GM18502 (cell line): ENCODE measurements around the gene PTPRE.

Experiments used
- ATAC-seq: cut with Tn5 transposase; IDR thresholded peaks from one replicate; pipeline ENCODE4 v1.9.1; 2021; ENCODE audit warnings: mild to moderate bottlenecking; ENCODE audit not compliant: unreplicated experiment, poor library complexity

Gene PTPRE

DNA sequence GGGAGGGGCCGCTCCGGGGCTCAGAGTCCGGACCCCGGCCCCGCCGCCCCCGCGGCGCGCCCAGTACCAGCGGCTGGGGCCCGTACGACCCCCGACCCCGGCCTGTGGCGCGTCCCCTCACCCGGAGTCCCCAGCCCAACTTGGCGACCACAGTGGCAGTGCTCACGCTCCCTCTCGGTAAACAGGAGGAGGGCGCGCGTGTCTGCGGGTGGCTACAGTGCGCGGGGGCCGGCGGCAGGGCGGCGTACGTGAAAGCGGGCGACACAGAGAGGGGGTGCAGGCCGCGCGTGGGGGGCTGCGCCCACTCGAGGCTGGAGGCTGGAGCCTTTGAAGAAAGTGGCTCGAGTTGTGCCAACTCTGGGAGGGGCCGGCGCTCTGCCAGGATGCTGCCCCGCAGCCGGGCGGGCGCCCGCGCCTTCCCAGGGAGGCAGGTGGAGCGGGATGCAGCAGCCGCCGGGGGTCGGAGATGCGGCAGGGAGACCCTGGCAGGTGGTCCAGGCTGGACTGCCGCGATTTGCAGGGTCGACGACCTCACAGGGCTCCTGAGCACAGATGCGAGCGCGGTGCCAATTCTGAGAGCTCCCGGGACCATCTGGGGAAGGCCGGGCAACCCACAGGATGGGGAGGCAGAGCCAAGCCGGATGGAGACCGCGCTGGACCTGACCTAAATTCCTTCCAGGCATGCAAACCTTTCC is 655 bp downstream of the PTPRE start:
- ATAC-seq: peak; percentile 10

DNA sequence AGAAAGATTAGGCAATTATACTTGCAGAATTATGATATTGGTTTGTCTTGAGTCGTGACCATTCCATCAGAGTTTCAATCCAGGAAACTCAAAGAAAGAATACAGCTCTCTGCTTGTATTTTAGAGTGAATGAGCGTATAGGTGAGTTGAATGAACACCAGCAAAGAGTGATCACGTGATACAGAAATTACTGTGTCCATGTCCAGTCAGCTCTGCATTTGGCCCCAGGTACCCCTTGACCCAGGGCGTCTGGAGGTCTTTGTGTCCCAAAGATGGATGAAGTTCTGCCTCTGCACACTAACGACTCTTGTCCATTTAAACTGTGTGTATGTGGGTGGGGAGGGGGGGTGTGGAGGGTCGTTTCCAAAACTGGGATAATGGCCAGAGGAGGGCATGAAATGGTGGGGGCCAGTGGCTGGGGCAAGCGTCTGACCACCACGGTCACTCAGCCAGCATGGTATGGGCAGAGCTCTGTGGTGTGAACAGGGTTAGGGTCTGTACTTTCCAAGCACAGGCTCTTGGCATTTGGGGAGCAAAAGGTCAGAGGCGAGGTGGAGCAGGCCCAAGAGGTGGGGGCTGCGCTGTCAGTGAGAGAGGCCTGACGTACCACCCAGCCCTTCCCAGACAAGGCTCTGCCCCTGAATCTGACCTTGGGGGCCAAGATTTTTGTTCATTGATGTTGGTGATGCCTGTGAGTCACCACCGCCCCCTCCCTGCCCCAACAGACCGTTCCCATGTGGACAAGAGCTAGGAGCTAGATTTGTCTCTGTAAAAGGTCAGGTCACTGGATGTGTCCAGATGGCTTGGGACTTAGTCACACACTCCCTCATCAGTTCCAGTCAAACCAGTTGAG is 1.4 kb downstream of the PTPRE start:
- no peak for ATAC-seq

DNA sequence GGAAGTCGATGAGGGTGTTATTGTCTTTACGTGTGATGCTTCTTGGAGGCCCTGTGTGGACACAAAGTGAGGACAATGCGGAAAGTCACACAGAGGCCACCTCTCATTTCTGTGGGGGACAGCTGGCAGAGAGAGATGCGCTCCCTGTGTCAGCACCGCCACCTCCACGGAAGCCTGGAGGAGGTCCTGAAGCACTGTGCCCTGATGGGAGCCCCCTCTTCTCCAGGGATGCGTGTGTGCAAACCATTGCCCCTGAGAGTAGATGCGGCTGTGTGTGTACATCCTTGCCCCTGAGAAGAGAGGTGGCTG is 2.0 kb downstream of the PTPRE start:
- no peak for ATAC-seq

DNA sequence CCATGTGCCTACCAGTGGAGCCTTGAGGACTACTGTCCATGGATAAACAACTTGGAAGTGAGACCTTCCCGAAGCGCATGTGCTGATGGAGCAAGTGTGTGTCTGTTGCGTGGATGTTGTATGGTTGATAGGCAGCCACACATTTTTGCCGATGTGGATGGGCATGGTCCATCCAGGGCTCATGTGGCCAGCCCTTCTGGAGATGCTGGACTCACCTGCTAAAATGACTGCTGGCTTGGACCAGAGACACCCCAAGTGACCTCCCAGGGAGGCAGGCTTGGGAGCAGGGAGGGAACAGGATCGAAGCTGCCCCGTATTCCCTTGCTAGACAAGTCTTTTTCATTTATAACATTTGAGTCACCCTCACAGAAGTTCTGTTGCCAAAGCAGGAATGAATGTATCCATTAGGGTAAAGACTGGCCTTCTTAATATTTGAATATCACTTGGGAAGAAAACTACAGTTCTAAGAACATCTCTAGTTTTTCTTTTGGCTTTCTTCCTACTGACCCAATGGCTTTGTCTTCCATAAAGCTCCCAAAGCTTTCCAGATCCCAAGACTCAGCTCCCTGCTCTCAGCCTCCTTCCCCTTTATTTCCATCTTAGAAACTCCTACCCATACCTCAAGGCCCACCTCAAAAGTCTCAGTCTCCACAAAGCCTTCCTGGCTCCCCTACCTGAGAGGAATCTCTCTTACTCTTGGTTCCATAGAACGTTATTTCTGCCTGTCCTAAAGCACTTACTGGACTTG is 3.0 kb downstream of the PTPRE start:
- no peak for ATAC-seq

DNA sequence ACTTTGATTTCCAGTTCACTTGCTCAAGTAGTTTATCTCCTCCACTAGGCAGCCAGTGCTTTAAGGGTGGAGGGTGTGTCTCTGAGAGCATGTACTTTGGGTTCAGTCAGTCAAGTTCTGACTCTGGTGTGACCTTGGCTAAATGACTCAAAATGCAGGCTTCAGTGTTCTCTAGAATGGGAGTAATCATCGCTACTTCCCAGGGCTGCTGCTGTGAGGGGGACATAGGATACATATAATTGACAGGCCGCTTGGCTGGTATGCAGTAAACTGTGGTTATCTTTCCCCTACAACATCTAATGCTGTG is 3.5 kb downstream of the PTPRE start:
- no peak for ATAC-seq

DNA sequence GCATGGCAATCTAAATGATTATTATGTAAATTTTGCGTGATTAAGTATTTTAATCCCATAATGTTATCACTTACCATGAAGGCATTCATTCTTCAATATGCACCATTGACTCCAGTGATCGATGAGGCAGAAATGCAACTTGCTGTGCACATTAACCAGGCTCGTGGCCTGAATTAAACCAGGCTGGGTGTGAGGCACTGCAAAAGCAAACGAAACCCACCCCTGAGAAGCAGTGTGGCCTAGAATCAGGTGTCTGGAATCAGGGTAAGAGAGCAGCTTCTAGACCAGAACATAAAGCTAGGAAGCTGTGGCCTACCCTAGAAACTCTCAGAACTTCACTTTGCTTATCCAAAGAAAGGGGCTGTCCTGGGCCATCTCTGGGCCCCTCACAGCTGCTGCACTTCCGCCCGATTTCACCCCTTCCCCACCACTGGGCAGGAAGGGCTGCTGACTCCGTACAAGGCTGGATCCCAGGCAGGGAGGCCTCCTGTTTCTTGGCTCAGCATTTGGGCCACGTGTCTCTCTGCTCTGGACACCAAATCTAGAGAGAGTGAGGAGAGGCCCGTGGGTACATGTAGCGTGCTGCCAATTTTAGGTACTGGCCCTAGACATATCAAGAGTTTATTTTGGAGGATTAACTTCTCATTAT is 4.4 kb downstream of the PTPRE start:
- no peak for ATAC-seq

DNA sequence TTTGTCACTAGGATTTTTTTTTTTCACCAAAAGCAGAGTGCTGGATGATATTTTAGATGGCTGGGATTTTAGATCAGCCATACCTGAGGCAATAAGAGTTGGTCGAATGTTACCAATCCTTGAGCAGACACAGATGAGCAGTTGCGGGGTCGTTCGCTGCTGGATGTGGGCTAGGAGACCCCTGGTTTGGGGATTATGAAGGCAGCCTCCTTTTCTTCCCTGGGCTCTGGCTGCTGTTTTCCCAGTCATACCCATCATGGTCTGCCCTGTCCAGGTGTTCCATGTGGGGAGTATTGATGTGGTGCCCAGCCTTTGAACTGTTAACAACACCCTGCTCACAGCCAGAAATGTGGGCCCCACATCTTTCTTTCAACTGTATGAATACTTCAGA is 5.0 kb downstream of the PTPRE start:
- ATAC-seq: no peak

DNA sequence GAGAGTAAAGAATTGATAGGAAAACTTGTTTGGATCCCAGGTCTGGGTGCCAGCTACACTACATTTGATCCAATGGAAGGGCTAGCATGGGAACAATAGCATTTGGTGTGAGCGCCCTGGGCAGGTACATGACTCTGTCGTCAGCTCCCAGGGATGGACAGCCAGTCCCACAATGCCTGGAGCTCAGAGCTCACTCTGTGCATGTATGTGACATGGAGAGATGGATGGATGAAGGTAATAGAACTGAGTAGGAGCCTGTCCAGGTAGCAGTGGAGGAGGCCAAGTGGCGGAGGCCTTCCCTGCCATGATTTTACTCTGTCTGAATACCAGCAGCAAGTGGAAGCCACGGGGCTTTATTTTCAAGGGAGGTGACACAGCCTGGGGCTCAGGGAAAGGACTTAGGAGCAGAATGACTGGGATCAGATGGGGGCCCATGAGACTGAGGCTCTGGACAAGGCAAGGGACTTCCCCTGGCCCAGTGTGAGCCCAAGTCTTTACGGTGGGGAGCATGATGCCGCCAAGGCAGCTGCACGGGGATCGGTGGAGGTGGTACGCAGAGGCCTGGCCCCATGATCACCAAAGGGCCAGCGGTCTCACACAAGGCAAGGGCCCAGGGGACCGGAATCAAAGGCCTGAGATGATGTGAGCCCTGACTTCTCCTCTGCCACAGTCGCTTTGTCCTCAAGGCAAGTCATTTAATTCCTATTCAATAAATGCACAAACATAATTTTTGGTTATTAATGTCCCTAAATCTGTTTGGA is 5.9 kb downstream of the PTPRE start:
- no peak for ATAC-seq

DNA sequence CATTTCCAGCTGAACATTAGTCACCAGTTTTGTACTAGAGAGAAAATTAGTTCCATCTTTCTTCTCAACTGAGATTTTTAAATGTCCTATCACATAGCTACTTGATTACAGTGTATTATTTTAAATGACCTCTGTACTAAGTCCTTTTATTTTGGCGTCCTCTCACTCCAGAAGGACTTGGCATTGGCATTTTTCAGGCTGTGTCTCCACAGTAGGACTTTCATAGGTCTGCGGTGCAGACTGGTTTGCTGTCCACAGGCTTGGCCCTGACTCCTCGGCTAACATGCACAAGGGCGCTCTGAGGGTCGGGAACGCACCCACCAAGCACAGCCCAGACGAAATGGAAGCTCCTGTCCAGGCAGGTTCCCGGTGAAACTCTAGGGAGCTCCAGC is 6.5 kb downstream of the PTPRE start:
- ATAC-seq: no peak

DNA sequence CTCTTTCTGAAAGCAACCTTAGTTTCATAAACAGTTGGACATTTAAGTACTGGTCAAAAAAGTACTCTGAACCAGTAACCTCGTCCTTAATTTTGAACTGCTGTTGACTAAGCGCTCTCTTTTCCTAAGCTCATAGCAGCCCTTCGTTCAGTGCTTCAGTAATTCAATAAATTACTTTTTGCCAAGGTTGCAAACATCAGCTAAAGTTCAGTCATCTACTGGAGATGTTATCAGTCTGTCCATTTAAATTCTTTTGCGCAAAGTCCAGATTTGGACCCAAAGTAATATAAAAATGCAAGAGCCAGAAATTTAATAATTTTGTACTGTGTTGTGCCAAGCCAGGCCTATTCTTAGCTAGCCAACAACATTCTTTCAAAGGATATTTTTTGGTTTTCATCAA is 8.4 kb downstream of the PTPRE start:
- ATAC-seq: no peak

DNA sequence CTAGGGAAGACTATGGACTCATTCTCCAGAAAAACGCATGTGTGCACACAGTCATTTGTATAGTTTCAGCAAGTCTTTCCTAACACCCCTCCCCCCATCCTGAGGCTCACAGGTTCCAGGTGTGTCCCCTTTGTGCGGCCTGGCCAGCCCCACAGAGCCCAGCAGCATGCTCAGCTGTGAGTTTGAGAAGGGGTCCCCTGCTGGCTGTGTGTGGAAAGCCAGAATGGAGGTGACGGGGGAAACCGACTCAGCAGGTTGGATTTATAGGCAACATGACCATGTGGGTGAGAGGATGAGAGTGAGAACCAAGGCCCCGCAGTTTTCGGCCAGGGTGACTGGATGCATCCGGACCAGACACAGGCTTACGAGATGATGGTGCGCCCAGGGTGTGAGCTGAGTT is 9.9 kb downstream of the PTPRE start:
- no peak for ATAC-seq

DNA sequence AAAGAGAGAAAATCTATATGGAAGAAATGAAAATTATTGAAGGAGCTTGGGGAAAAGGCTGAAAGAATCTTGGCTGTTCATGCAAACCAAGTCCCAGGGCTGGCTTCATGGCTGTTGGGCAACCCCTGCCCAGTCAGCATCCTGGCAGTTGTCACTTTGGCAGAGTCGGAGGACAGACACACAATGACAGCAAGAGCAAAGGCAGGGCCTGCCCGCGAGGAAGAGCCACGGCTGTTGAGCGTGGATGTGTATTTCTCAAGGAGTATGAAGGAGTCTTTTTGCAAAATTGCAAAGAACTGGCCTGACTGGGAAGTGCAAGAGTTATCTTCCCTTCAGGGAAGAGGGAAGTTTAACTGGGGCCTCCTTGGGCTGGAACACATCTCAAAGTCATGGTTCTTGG is 11.7 kb downstream of the PTPRE start:
- no peak for ATAC-seq

DNA sequence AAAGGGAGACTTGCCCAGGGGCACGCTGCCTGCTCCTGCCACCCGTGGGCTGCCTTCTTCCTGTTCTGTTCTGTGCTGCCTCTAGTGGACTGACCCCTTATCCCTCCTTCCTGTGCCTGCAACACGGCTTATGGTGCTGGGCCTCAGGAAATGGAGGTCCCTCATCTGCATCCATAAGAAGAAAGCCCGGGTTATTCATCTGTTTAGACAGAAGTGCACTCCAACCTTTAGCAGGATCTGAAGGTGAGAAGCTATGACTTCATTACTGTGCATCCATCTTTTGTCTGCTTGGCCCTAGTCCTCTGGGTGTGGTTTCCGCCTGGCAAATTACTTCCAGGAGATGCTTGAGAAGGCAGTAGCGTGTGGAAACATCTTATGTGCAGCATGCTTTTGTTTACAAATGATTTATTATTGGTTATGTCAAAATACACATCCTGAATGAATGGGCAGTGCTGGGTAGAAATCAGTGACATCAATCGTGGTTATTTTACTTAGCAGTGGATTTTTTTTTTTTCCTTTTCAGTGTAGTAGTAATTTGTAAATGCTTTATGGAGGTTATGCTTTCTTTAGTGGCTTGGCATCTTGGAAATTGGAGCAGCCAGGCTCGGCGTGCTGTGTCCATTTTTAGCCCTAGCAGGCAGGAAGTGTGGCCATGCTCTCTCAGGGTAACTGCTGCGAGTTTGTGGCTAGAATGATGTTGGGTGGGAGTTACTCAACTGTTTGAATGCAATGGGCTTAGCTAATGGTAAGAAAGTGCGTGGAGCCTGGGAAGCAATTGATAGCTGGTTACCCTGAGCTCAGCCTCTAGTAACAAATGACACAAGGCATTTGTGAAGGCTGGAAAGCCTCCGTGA is 12.7 kb downstream of the PTPRE start:
- ATAC-seq: no peak

DNA sequence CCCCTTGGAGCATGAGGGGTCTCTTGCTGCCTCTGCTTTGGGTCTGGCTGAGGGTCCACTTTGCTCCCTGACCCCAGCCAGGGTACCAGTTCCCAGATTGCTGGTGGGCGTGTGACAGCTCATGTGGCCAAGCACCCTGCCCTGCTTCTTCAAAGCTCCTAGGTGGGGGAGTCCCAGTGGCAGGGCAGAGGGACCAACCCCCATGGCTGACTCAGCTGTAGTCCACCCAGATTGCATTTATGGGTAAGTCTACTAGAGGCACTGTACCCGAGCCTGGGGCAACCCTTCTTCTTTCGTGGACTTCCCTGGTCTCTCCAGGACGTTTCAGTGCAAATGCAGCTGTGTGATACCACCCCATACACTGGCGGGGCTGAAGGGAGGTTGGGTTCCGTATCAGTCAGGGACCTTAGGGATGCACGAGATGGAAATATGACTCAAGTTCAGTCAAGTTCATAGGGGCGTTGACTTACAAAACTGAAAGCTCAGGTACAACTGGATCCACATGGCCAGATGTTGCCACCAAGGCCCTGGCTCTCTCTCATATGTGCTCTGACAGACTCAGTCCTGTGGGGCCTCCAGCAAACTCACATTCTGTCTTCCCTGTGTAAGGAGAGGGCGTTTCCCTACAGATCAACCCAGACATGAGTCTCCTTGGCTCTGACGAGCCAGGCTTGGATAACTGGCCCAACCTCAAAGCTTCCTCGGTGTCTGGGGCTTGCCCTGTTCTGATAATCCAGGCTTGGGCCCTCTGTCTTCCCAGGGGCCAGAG is 13.6 kb downstream of the PTPRE start:
- ATAC-seq: no peak

DNA sequence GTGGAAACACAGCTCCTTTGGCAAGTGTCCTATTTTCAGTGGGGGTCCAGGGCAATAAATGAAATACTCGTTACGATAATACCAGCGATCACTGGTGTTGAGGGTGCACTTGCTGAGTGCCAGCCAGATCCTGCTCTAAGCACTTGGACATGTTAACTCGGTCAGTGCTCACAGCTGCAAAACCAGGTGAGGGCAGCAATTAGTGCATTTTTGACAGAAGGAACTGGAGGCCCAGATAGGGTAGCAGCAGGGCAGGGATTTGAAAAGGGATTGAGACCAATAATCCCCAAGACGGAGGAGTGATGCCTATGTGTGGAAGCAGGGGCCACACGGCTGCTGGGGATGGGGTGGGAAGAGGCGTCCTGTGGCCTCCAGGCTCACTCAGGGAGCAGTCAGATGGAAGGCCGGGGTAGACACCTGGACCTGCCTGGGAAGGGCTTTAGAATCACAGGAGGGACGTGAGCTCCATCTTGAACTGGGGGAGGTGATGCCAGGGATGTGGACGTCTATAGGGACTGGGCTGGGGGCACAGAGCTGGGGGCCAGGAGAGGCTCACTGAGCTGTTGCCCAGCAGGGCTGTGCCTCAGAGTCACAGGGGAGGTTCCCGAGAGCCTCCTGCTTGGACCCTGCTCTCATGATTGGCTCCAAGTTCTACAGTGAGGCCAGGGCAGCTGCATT is 14.3 kb downstream of the PTPRE start:
- no peak for ATAC-seq

DNA sequence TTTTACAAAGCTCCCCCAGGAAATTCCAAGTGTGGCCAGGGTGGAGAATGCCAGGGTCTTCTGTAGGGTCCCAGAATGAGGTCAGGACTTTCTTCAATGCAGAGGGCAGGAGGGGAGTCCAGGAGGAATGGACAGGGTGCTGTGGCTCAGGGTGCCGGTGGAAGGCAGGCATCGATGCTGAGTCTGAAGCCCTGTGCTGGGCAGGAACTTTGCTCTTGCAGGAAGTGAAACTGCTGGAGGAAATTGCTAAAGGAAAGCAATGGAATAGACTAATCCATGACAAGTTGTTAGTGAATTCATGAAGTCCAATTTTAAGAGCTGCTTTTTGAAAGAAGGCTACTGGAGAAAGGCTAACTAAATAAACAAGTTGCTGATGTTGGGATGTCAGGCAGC is 14.8 kb downstream of the PTPRE start:
- ATAC-seq: no peak

DNA sequence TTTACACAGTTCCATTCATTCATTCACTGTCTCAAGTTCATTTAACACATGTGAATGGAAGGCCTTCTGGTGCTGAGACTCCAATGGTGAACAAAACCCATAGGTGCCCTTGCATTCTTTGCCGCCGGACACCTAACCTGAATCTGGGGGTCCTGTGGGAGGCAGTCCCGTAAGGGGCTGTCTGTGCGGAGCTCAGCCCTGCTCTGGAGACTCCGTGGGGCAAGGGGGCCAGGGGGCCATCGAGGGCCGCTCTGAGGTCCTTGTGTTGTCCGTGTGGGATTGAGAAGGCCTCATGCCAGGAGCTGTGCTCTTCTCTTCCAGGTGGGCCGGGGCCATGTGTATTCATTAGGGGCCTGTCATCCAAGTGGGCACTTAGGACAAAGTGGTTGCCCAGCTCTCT is 15.3 kb downstream of the PTPRE start:
- ATAC-seq: no peak

DNA sequence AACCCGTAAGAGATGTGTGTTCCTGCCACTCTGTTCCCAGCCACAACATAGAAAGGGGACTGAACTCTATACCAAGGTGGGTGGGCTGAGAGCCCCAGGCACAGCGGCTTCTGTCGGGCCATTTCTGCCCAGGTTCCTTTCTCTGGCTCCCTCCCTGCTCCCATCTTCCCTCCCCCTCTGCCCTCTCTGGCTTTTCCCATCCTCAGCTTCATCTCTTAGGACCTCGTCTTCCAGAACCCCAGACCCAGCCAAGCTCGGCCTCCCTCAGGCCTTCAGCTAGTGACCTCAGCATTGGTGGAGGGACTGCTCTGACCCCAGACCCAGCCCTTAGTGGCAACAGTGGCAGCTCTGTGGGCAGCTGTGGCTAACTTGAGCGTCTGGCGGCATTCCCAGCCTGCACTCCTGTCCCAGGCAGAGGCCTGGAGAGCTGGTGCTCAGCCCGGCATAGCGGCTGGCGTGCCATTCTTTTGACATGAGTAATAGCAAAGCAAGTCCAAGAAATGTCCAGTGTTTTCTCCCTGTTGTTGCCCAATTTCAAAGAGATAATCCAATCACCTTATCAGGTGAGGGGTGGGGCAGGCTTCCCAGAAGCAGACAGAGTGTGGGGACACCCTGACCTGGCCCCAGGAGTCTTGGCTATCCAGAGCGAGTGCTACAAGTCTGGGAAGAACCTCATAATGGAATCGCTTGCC is 15.9 kb downstream of the PTPRE start:
- no peak for ATAC-seq
